ENCODE results near the gene TMEM232. TPM values are rescaled to one million over a fixed set of nuclear protein-coding genes. Genes with fewer than 3 reads are reported as not detected.

The TMEM232 gene
- total and polyA plus RNA-seq, 9 of the 15 experiments (the other 6 are each of a cell fraction or from before 2014, with no cell fraction given), result 0.09 to 2.2 (median 0.41) TPM

- Histone ChIP-seq H4K20me1 (replicated peaks; ENCODE audit: control insufficient read depth, insufficient read depth, low read length) (no peaks in the 10 kb centered on the region), H3K27ac (ENCODE audit: extremely low read depth, low read depth, low read length) (no peak overlapping the region), H3K4me1 (replicated peaks in 1 of 2; ENCODE audit: control insufficient read depth in 2 of 2, insufficient read depth in 2 of 2, low read length in 2 of 2) (no peaks in the 10 kb centered on the region), H3K9me3 (replicated peaks; ENCODE audit: control insufficient read depth, insufficient read depth, low read depth, low read length) (no peaks in the 10 kb centered on the region), H3K9me1 (ENCODE audit: control insufficient read depth, insufficient read depth, low read length) (no peaks in the 10 kb centered on the region), H3K9ac (ENCODE audit: insufficient read depth in 1 of 2, low read depth in 2 of 2, low read length in 2 of 2) (no peak overlapping the region), H3K79me2 (ENCODE audit: control insufficient read depth, insufficient read depth, low read length) (no peaks in the 10 kb centered on the region), H3K36me3 (ENCODE audit: control insufficient read depth, insufficient read depth, low read length) (no peaks in the 10 kb centered on the region), H3K27me3 (ENCODE audit: control insufficient read depth in 2 of 2, insufficient read depth in 2 of 2, low read length in 2 of 2) (no peaks in the 10 kb centered on the region), H3K4me2 (ENCODE audit: insufficient read depth, low read length) (no peak overlapping the region), H2AFZ (ENCODE audit: low read depth, low read length) (no peak overlapping the region), H3K4me3 (no peak overlapping the region)
- DNase-seq (ENCODE audit: extremely low read depth in 1 of 4, low spot score in 3 of 4) (no peak), FAIRE-seq (no peak), ATAC-seq (no peak)
- in situ Hi-C loops (cut with MboI) (no loop called here), intact Hi-C loops (cut with micrococcal nuclease) (no loop called here)
- TF ChIP-seq STAG1 (CRISPR knock-in tag; IDR thresholded peaks at IDR 0.05; ENCODE audit: borderline replicate concordance) (no peak), KLF16 (IDR thresholded peaks at IDR 0.05) (no peak), ID3 (CRISPR knock-in tag; IDR thresholded peaks at IDR 0.05) (no peak), ID3 (tag; IDR thresholded peaks at IDR 0.05) (no peak), SMARCA5 (IDR thresholded peaks at IDR 0.05) (no peak)
- ChIA-PET CTCF (ENCODE audit: low intra/inter-chr PET ratio) (no interaction called here), POLR2A (interaction anchor here (1.0 kb wide), 1 partner anchor 106 kb away, joined by 3 read pairs; no protein-coding TSS in a partner anchor)
- BruUV-seq (replicated peaks), result no TSS peak
- WGBS (ENCODE audit: insufficient coverage, low coverage, missing lambda C conversion rate), result 0% methylated on average over 3 of the region's 3 CpGs
Measured at GRCh38 chr5:110702704-110703103, 23.8 kb downstream of the TMEM232 start.

- ATAC-seq, result no peak
- no peaks in the 10 kb centered on the region for H3K9me3 ChIP-seq (replicated peaks; ENCODE audit: control insufficient read depth, insufficient read depth, low read depth, low read length)
- H4K20me1 ChIP-seq (replicated peaks; ENCODE audit: control insufficient read depth, insufficient read depth, low read length), result no peaks in the 10 kb centered on the region
- CTCF ChIA-PET (ENCODE audit: low intra/inter-chr PET ratio), result no interaction called here
- POLR2A ChIA-PET, result interaction anchor here (1.0 kb wide), 1 partner anchor 107 kb away, joined by 3 read pairs; no protein-coding TSS in a partner anchor
- H3K36me3 ChIP-seq (ENCODE audit: control insufficient read depth, insufficient read depth, low read length), result no peaks in the 10 kb centered on the region
- H3K4me2 ChIP-seq (ENCODE audit: insufficient read depth, low read length), result no peak overlapping the region
- no peaks in the 10 kb centered on the region for H3K4me1 ChIP-seq (replicated peaks in 1 of 2; ENCODE audit: control insufficient read depth in 2 of 2, insufficient read depth in 2 of 2, low read length in 2 of 2)
- no peaks in the 10 kb centered on the region for H3K9me1 ChIP-seq (ENCODE audit: control insufficient read depth, insufficient read depth, low read length)
- no TSS peak for BruUV-seq (replicated peaks)
- in situ Hi-C loops (cut with MboI) (no loop called here), intact Hi-C loops (cut with micrococcal nuclease) (no loop called here)
- no peak overlapping the region for H3K4me3 ChIP-seq
- no peak for DNase-seq (ENCODE audit: extremely low read depth in 1 of 4, low spot score in 3 of 4)
- no peak overlapping the region for H3K9ac ChIP-seq (ENCODE audit: insufficient read depth in 1 of 2, low read depth in 2 of 2, low read length in 2 of 2)
- H3K27ac ChIP-seq (ENCODE audit: extremely low read depth, low read depth, low read length), result no peak overlapping the region
- no peak for FAIRE-seq
- H3K79me2 ChIP-seq (ENCODE audit: control insufficient read depth, insufficient read depth, low read length), result no peaks in the 10 kb centered on the region
- 0% methylated on average over 1 of the region's 1 CpG for WGBS (ENCODE audit: insufficient coverage, low coverage, missing lambda C conversion rate)
- no peak overlapping the region for H2AFZ ChIP-seq (ENCODE audit: low read depth, low read length)
- no peaks in the 10 kb centered on the region for H3K27me3 ChIP-seq (ENCODE audit: control insufficient read depth in 2 of 2, insufficient read depth in 2 of 2, low read length in 2 of 2)
- TF ChIP-seq FOXO4 (CRISPR knock-in tag; IDR thresholded peaks at IDR 0.05), result no peak
- TF ChIP-seq ZNF232 (CRISPR knock-in tag; IDR thresholded peaks at IDR 0.05), result no peak
- TF ChIP-seq ZNF584 (CRISPR knock-in tag; IDR thresholded peaks at IDR 0.05; ENCODE audit: low read depth), result no peak
- no peak for TF ChIP-seq MTA1 (IDR thresholded peaks at IDR 0.05; ENCODE audit: borderline replicate concordance)
- TF ChIP-seq NCOA6 (IDR thresholded peaks at IDR 0.05), result no peak
- TF ChIP-seq ZNF24 (IDR thresholded peaks at IDR 0.05), result no peak
- no peak for TF ChIP-seq SIN3B (IDR thresholded peaks at IDR 0.05; ENCODE audit: low read depth)
- no peak for TF ChIP-seq MCM7 (IDR thresholded peaks at IDR 0.05)
- no peak for TF ChIP-seq ZNF398 (CRISPR knock-in tag; IDR thresholded peaks at IDR 0.05)
- no peak for TF ChIP-seq ELF2 (CRISPR knock-in tag; IDR thresholded peaks at IDR 0.05)
- TF ChIP-seq RBM34 (IDR thresholded peaks at IDR 0.05; ENCODE audit: borderline replicate concordance, insufficient read depth, low read length), result no peak
Measured at GRCh38 chr5:110702300-110702699, 24.2 kb downstream of the TMEM232 start.
